HepG2 (cell line): ENCODE data around the gene MAP2K6.

Experiments
- BRCA1 ChIP-seq: sonication (generic); formaldehyde crosslinking; IDR thresholded peaks from 2 replicates; pipeline ENCODE4 v1.4.0; 2020; ENCODE audit warnings: missing genetic modification reagents
- ZBTB40 ChIP-seq, 2 experiments: fragments of 450-650 bp in 1 of 2; sonication (generic) in 1 of 2; formaldehyde crosslinking in 1 of 2; IDR thresholded peaks; 2 replicates each; pipeline versions ENCODE4 v1.6.1 to v1.8.0; 2016 to 2022; ENCODE audit warnings: antibody characterized with exemption in 1 of 2, mild to moderate bottlenecking in 1 of 2, missing genetic modification reagents in 1 of 2

DNA sequence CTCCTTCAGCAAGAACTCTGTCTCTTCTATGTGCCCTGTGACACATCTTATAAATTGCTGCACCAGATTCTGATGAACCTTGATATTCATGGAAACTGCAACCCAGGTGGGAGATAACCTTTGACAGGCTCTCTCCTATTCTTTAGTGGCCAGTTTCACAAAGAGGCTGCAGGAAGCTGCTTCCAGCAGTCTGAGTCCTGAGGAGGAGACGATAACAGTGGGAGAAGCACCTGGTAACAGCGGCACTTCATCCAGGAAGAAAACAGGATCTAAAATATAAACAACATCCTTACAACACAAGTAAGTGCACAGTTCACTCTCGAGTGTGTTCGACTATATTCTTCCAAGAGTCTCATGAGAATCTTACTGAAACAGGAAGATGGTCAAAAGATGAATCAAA lies 180.1 kb downstream of the MAP2K6 start:
- TF ChIP-seq BRCA1 (CRISPR knock-in tag) = no peak
- no peak for TF ChIP-seq ZBTB40 (IDR thresholded peaks at IDR 0.05)
- no peak for TF ChIP-seq ZBTB40 (CRISPR knock-in tag; IDR thresholded peaks at IDR 0.05)
